ENCODE results near the gene SOX15.
"Not testable (repeated sequence)": the region's sequence is repeated elsewhere in the genome, so short reads cannot be mapped to it uniquely, and the experiment has no call there.

GRCh38 chr17:7625749-7626148 is 35.9 kb upstream of the SOX15 start:
- TF ChIP-seq CTCF, POLR2A (IDR thresholded peaks at IDR 0.05): not testable (repeated sequence)
